BLaER1 (cell line): Measurements from ENCODE around the gene HRK.

ENCODE experiments used
- H3K27ac ChIP-seq: shearing (Covaris generic); formaldehyde crosslinking; 2 replicates; pipeline ENCODE4 v1.8.1; 2022
- H3K27me3 ChIP-seq: shearing (Covaris generic); formaldehyde crosslinking; 2 replicates; pipeline ENCODE4 v1.8.1; 2022
- H3K36me3 ChIP-seq: shearing (Covaris generic); formaldehyde crosslinking; 2 replicates; pipeline ENCODE4 v1.8.1; 2022
- H3K4me1 ChIP-seq: shearing (Covaris generic); formaldehyde crosslinking; 2 replicates; pipeline ENCODE4 v1.8.1; 2022
- H3K4me2 ChIP-seq: shearing (Covaris generic); formaldehyde crosslinking; 2 replicates; pipeline ENCODE4 v1.8.1; 2022
- H3K4me3 ChIP-seq: shearing (Covaris generic); formaldehyde crosslinking; 2 replicates; pipeline ENCODE4 v1.8.1; 2022
- H3K9ac ChIP-seq: shearing (Covaris generic); formaldehyde crosslinking; 2 replicates; pipeline ENCODE4 v1.8.1; 2022
- H3K9me3 ChIP-seq: shearing (Covaris generic); formaldehyde crosslinking; 2 replicates; pipeline ENCODE4 v1.8.1; 2022
- H4K20me1 ChIP-seq: shearing (Covaris generic); formaldehyde crosslinking; 2 replicates; pipeline ENCODE4 v1.8.1; 2022
- Cebpa-rat ChIP-seq: shearing (Covaris generic); IDR thresholded peaks from 2 replicates; pipeline ENCODE4 v1.8.1; 2022

Gene HRK

GRCh38 chr12:116901612-116902011 lies 20.4 kb upstream of the HRK start:
- Histone ChIP-seq H3K27me3 (no peaks in the 10 kb centered on the region), H3K9me3 (peaks cover 4% of the 10 kb centered on the region; the same call in 1 of the 2 replicates), H3K9ac (no peak overlapping the region), H3K36me3 (no peaks in the 10 kb centered on the region), H3K27ac (no peak overlapping the region), H3K4me1 (peaks cover 23% of the 10 kb centered on the region), H4K20me1 (no peaks in the 10 kb centered on the region), H3K4me3 (no peak overlapping the region), H3K4me2 (no peak overlapping the region)
- TF ChIP-seq Cebpa-rat: no peak

GRCh38 chr12:116898669-116899068 lies 17.4 kb upstream of the HRK start:
- Histone ChIP-seq H3K9me3 (peaks cover 4% of the 10 kb centered on the region; the same call in 1 of the 2 replicates), H3K4me1 (peaks cover 23% of the 10 kb centered on the region), H3K27ac (no peak overlapping the region), H3K9ac (no peak overlapping the region), H3K36me3 (no peaks in the 10 kb centered on the region), H3K4me3 (no peak overlapping the region), H4K20me1 (no peaks in the 10 kb centered on the region), H3K27me3 (no peaks in the 10 kb centered on the region), H3K4me2 (peak overlapping the region; percentile 44; the same call in 1 of the 2 replicates)
- TF ChIP-seq Cebpa-rat: no peak

- Histone ChIP-seq H3K36me3 (no peaks in the 10 kb centered on the region), H3K4me1 (peaks cover 23% of the 10 kb centered on the region), H3K4me3 (no peak overlapping the region), H3K9ac (no peak overlapping the region), H3K27me3 (no peaks in the 10 kb centered on the region), H3K4me2 (peak overlapping the region; percentile 38; the same call in 1 of the 2 replicates), H3K27ac (no peak overlapping the region), H3K9me3 (peaks cover 4% of the 10 kb centered on the region; the same call in 1 of the 2 replicates), H4K20me1 (no peaks in the 10 kb centered on the region)
- TF ChIP-seq Cebpa-rat: no peak
These were observed 16.2 kb upstream of the HRK start for GRCh38 chr12:116897476-116897875.

- H3K36me3 ChIP-seq: no peaks in the 10 kb centered on the region
- no peak overlapping the region for H3K9ac ChIP-seq
- H3K9me3 ChIP-seq: peaks cover 9% of the 10 kb centered on the region
- H3K27me3 ChIP-seq: no peaks in the 10 kb centered on the region
- no peak overlapping the region for H3K27ac ChIP-seq
- TF ChIP-seq Cebpa-rat: no peak
- peaks cover 23% of the 10 kb centered on the region for H3K4me1 ChIP-seq
- no peak overlapping the region for H3K4me3 ChIP-seq
- no peaks in the 10 kb centered on the region for H4K20me1 ChIP-seq
- H3K4me2 ChIP-seq: no peak overlapping the region
These were observed 15.2 kb upstream of the HRK start for GRCh38 chr12:116896411-116896924.

GRCh38 chr12:116894913-116895312 lies 13.7 kb upstream of the HRK start:
- no peaks in the 10 kb centered on the region for H3K36me3 ChIP-seq
- H3K4me2 ChIP-seq: no peak overlapping the region
- H3K4me1 ChIP-seq: peaks cover 23% of the 10 kb centered on the region
- H3K9me3 ChIP-seq: peaks cover 14% of the 10 kb centered on the region
- no peaks in the 10 kb centered on the region for H4K20me1 ChIP-seq
- H3K27ac ChIP-seq: no peak overlapping the region
- no peaks in the 10 kb centered on the region for H3K27me3 ChIP-seq
- H3K4me3 ChIP-seq: no peak overlapping the region
- no peak for TF ChIP-seq Cebpa-rat
- no peak overlapping the region for H3K9ac ChIP-seq

GRCh38 chr12:116892349-116893140 lies 11.3 kb upstream of the HRK start:
- no peak overlapping the region for H3K4me2 ChIP-seq
- H3K9me3 ChIP-seq: peaks cover 14% of the 10 kb centered on the region
- H3K27ac ChIP-seq: no peak overlapping the region
- no peaks in the 10 kb centered on the region for H3K27me3 ChIP-seq
- no peak for TF ChIP-seq Cebpa-rat
- H3K9ac ChIP-seq: no peak overlapping the region
- H4K20me1 ChIP-seq: no peaks in the 10 kb centered on the region
- peaks cover 4% of the 10 kb centered on the region for H3K4me1 ChIP-seq
- no peak overlapping the region for H3K4me3 ChIP-seq
- no peaks in the 10 kb centered on the region for H3K36me3 ChIP-seq

GRCh38 chr12:116891019-116891418 lies 9.8 kb upstream of the HRK start:
- Histone ChIP-seq H3K4me3 (no peak overlapping the region), H3K36me3 (no peaks in the 10 kb centered on the region), H4K20me1 (no peaks in the 10 kb centered on the region), H3K9ac (no peak overlapping the region), H3K27me3 (no peaks in the 10 kb centered on the region), H3K4me1 (peaks cover 1% of the 10 kb centered on the region; the same call in 1 of the 2 replicates), H3K27ac (no peak overlapping the region), H3K9me3 (peaks cover 10% of the 10 kb centered on the region; the same call in 1 of the 2 replicates), H3K4me2 (no peak overlapping the region)
- TF ChIP-seq Cebpa-rat: no peak

DNA sequence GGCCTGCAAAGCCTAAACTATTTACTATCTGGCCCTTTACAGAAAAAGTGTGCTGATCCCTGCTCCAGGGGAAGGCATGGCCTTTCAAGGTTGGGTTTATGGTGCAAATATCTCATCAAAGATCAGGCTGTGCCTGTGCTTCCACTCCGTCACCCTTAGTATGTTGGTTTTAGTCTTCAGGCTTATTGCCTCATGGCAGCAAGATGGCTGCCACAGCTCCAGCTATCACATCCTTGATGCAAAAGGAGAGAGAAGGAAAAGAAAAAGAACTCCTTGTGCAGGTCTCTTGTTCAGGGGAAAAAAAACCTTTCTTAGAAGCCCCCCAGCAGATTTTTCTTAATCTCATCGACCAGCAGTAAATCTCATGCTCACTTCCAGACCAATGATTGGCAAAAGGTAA lies 9.1 kb upstream of the HRK start:
- Histone ChIP-seq H3K9ac (no peak overlapping the region), H3K4me2 (no peak overlapping the region), H3K27ac (no peak overlapping the region), H4K20me1 (no peaks in the 10 kb centered on the region), H3K36me3 (no peaks in the 10 kb centered on the region), H3K27me3 (no peaks in the 10 kb centered on the region), H3K4me3 (no peak overlapping the region), H3K9me3 (peaks cover 10% of the 10 kb centered on the region; the same call in 1 of the 2 replicates), H3K4me1 (peaks cover 8% of the 10 kb centered on the region)
- no peak for TF ChIP-seq Cebpa-rat

GRCh38 chr12:116887897-116888296 lies 6.7 kb upstream of the HRK start:
- H3K27ac ChIP-seq: no peak overlapping the region
- peaks cover 4% of the 10 kb centered on the region for H4K20me1 ChIP-seq
- H3K4me2 ChIP-seq: no peak overlapping the region
- peaks cover 10% of the 10 kb centered on the region; the same call in 1 of the 2 replicates for H3K9me3 ChIP-seq
- no peak for TF ChIP-seq Cebpa-rat
- H3K9ac ChIP-seq: no peak overlapping the region
- peaks cover 13% of the 10 kb centered on the region for H3K4me1 ChIP-seq
- no peaks in the 10 kb centered on the region for H3K36me3 ChIP-seq
- no peak overlapping the region for H3K4me3 ChIP-seq
- H3K27me3 ChIP-seq: peaks cover 14% of the 10 kb centered on the region

GRCh38 chr12:116887244-116887643 lies 6.0 kb upstream of the HRK start:
- H3K4me3 ChIP-seq: no peak overlapping the region
- no peak overlapping the region for H3K9ac ChIP-seq
- peaks cover 13% of the 10 kb centered on the region for H3K4me1 ChIP-seq
- TF ChIP-seq Cebpa-rat: no peak
- H3K36me3 ChIP-seq: no peaks in the 10 kb centered on the region
- no peak overlapping the region for H3K4me2 ChIP-seq
- H3K27me3 ChIP-seq: peaks cover 21% of the 10 kb centered on the region
- no peak overlapping the region for H3K27ac ChIP-seq
- peaks cover 11% of the 10 kb centered on the region for H4K20me1 ChIP-seq
- H3K9me3 ChIP-seq: peaks cover 10% of the 10 kb centered on the region; the same call in 1 of the 2 replicates
